ENCODE data around the gene NLGN3. TPM values are rescaled to one million over a fixed set of nuclear protein-coding genes. Genes with fewer than 3 reads are reported as not detected.

Gene NLGN3
- total RNA-seq, 5 donors from 2014 or later (not counting 1 experiment from before 2014, with no cell fraction given) = 2.9 to 3.7 (median 3.2) TPM

Other genes with a start within 250 kb of the NLGN3 start
- not detected for gene TEX11, start 236.1 kb upstream of the NLGN3 start, total RNA-seq
- gene SLC7A3, start 213.7 kb upstream of the NLGN3 start, total RNA-seq = 1 to 10 TPM in 1 of 5 donors, under 1 TPM in 3, not detected in 1; 0.26 to 1.4 (median 0.42) TPM
- gene SNX12, start 76.5 kb upstream of the NLGN3 start, total RNA-seq = 10 to 100 TPM; 29.6 to 42.5 (median 33.1) TPM
- gene FOXO4, start 49.0 kb upstream of the NLGN3 start, total RNA-seq = 10 to 100 TPM; 30.4 to 45.9 (median 38.1) TPM
- gene CXorf65, start 38.1 kb upstream of the NLGN3 start, total RNA-seq = 10 to 100 TPM; 33.8 to 86.6 (median 39.6) TPM
- 100 to 1,000 TPM; 285 to 380 (median 312) TPM for gene IL2RG, start 33.3 kb upstream of the NLGN3 start, total RNA-seq
- 10 to 100 TPM; 63.8 to 78.3 (median 72.0) TPM for gene MED12, start 26.2 kb upstream of the NLGN3 start, total RNA-seq
- under 1 TPM in 2 of 5 donors, not detected in 3; 0.23 TPM for gene GJB1, start 78.4 kb downstream of the NLGN3 start, total RNA-seq
- 10 to 100 TPM; 23.6 to 32.4 (median 28.7) TPM for gene ZMYM3, start 109.3 kb downstream of the NLGN3 start, total RNA-seq
- gene NONO, start 138.8 kb downstream of the NLGN3 start, total RNA-seq = 100 to 1,000 TPM; 322 to 419 (median 348) TPM
- gene ITGB1BP2, start 156.9 kb downstream of the NLGN3 start, total RNA-seq = 1 to 10 TPM; 2.3 to 4.0 (median 3.0) TPM
- gene TAF1, start 221.5 kb downstream of the NLGN3 start, total RNA-seq = 10 to 100 TPM; 61.4 to 70.0 (median 63.3) TPM